ENCODE data around the gene TAF1A. TPM values are rescaled to one million over a fixed set of nuclear protein-coding genes. Genes with fewer than 3 reads are reported as not detected.

Gene TAF1A
- polyA plus RNA-seq, 1 experiment, result 7.3 TPM

DNA sequence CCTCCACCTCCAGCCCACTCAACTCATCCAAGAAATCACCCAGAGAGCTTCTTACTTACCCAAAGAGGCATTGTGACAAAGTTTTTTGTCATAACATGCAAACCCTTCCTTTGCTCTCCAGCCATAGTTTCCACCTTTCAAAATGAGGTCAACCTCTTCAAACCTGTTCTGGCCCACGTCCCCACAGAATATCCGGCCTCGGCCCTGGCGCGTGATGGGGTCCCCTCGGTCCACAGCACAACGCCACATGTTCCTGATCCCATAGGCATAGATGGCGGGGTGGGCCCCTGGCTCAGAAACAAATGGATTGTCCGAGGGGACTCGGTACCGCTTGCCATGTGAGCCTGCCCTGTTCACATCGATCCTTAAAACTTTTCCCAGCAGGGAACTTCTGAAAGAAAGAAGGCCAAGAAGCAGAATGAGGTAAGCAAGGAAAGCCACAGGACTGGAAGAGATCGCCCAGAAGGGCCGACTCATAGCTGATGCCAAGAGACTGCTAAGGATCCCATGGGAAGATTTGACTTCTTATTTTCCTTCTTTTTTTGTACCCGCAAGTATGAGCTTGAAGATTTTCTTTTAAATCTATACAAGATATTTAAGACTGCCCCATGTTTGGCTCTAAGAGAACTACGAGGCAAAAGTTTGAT is 49.7 kb downstream of the TAF1A start:
- Histone ChIP-seq H3K27me3 (ENCODE audit: control insufficient read depth, insufficient read depth, low read length) (peaks cover 2% of the 10 kb centered on the region), H3K4me3 (ENCODE audit: low read depth, low read length) (no peak overlapping the region), H3K9me3 (ENCODE audit: control insufficient read depth, insufficient read depth, low read length) (no peaks in the 10 kb centered on the region; the same call in 1 of the 2 replicates), H3K27ac (ENCODE audit: low read depth, low read length) (no peak overlapping the region)
- TF ChIP-seq, protein P1, sequence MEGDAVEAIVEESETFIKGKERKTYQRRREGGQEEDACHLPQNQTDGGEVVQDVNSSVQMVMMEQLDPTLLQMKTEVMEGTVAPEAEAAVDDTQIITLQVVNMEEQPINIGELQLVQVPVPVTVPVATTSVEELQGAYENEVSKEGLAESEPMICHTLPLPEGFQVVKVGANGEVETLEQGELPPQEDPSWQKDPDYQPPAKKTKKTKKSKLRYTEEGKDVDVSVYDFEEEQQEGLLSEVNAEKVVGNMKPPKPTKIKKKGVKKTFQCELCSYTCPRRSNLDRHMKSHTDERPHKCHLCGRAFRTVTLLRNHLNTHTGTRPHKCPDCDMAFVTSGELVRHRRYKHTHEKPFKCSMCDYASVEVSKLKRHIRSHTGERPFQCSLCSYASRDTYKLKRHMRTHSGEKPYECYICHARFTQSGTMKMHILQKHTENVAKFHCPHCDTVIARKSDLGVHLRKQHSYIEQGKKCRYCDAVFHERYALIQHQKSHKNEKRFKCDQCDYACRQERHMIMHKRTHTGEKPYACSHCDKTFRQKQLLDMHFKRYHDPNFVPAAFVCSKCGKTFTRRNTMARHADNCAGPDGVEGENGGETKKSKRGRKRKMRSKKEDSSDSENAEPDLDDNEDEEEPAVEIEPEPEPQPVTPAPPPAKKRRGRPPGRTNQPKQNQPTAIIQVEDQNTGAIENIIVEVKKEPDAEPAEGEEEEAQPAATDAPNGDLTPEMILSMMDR (IDR thresholded peaks at IDR 0.05; ENCODE audit: low read depth, low read length), result no peak
- ChIA-PET POLR2A (no interaction called here), CTCF (interaction anchor here (1.3 to 1.4 kb wide), 2 partner anchors 21 to 94 kb away, joined by 3 to 4 read pairs; no protein-coding TSS in a partner anchor)
- no peak for DNase-seq (ENCODE audit: low read depth, low spot score)

GRCh38 chr1:222535455-222535854 is 54.3 kb downstream of the TAF1A start:
- POLR2A ChIA-PET, result no interaction called here
- Histone ChIP-seq H3K9me3 (ENCODE audit: control insufficient read depth, insufficient read depth, low read length) (no peaks in the 10 kb centered on the region), H3K27me3 (ENCODE audit: control insufficient read depth, insufficient read depth, low read length) (peaks cover 2% of the 10 kb centered on the region), H3K27ac (ENCODE audit: low read depth, low read length) (no peak overlapping the region), H3K4me3 (ENCODE audit: low read depth, low read length) (no peak overlapping the region)
- CTCF ChIA-PET, result no interaction called here
- TF ChIP-seq, protein P1 (IDR thresholded peaks at IDR 0.05; ENCODE audit: low read depth, low read length), result no peak
- no peak for DNase-seq (ENCODE audit: low read depth, low spot score)

- POLR2A ChIA-PET, result no interaction called here
- CTCF ChIA-PET, result no interaction called here
- DNase-seq (ENCODE audit: low read depth, low spot score), result no peak
- Histone ChIP-seq H3K27ac (ENCODE audit: low read depth, low read length) (no peak overlapping the region), H3K4me3 (ENCODE audit: low read depth, low read length) (no peak overlapping the region), H3K27me3 (ENCODE audit: control insufficient read depth, insufficient read depth, low read length) (peaks cover 7% of the 10 kb centered on the region), H3K9me3 (ENCODE audit: control insufficient read depth, insufficient read depth, low read length) (no peaks in the 10 kb centered on the region)
- TF ChIP-seq, protein P1 (IDR thresholded peaks at IDR 0.05; ENCODE audit: low read depth, low read length), result no peak
Observed at GRCh38 chr1:222530852-222531251, 58.9 kb downstream of the TAF1A start.

DNA sequence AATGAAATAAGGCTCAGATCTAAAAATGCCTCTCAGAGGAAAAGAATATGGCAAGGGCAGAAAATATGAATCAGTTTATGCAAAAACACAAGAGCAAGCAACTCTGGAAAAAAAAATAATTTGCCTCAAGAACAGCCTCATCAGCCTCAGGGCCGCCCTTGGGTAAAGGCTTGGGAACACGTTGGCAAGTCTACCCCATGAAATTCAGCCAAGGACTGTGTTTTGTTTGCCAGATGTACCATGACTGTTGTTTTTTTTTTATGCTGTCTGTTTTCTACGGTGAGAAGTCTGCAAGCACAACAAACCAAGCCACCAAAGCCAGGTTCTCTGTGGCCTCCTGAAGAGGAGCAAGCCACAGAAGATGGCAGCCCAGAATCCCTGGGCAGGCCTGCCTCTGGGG is 59.8 kb downstream of the TAF1A start:
- TF ChIP-seq, protein P1 (IDR thresholded peaks at IDR 0.05; ENCODE audit: low read depth, low read length), result no peak
- Histone ChIP-seq H3K27me3 (ENCODE audit: control insufficient read depth, insufficient read depth, low read length) (peaks cover 9% of the 10 kb centered on the region), H3K4me3 (ENCODE audit: low read depth, low read length) (no peak overlapping the region), H3K27ac (ENCODE audit: low read depth, low read length) (no peak overlapping the region), H3K9me3 (ENCODE audit: control insufficient read depth, insufficient read depth, low read length) (no peaks in the 10 kb centered on the region)
- ChIA-PET POLR2A (no interaction called here), CTCF (no interaction called here)
- no peak for DNase-seq (ENCODE audit: low read depth, low spot score)

- Histone ChIP-seq H3K9me3 (ENCODE audit: control insufficient read depth, insufficient read depth, low read length) (no peaks in the 10 kb centered on the region), H3K27me3 (ENCODE audit: control insufficient read depth, insufficient read depth, low read length) (peaks cover 9% of the 10 kb centered on the region), H3K4me3 (ENCODE audit: low read depth, low read length) (no peak overlapping the region), H3K27ac (ENCODE audit: low read depth, low read length) (no peak overlapping the region)
- no peak for DNase-seq (ENCODE audit: low read depth, low spot score)
- ChIA-PET CTCF (no interaction called here), POLR2A (no interaction called here)
- TF ChIP-seq, protein P1 (IDR thresholded peaks at IDR 0.05; ENCODE audit: low read depth, low read length), result no peak
Observed at GRCh38 chr1:222529181-222529580, 60.6 kb downstream of the TAF1A start.

Data from AG04450 (cell line).